Lower leg skin (tissue), 4 donors: ENCODE measurements around the gene CD14. TPM values are rescaled to one million over a fixed set of nuclear protein-coding genes. Genes with fewer than 3 reads are reported as not detected.
A peak's percentile ranks its signal among the peaks of the same experiment; 100 is the strongest.
"Not testable (repeated sequence)": the region's sequence is repeated elsewhere in the genome, so short reads cannot be mapped to it uniquely, and the experiment has no call there.

ENCODE experiments used
- DNase-seq, 2 donors: peaks; one replicate each; pipeline ENCODE4 v3.0.0-alpha.2; 2019; ENCODE audit warnings: low spot score in 2 of 2
- H3K4me3 ChIP-seq: fragments of 200-600 bp; sonication (generic); 2 replicates; pipeline ENCODE4 v1.5.1; 2017; ENCODE audit warnings: mild to moderate bottlenecking, low read depth; ENCODE audit not compliant: poor library complexity, severe bottlenecking
- POLR2A ChIP-seq, 2 donors: fragments of 450-650 bp; IDR thresholded peaks; one replicate each; pipeline ENCODE4 v1.6.1; 2016 to 2017; ENCODE audit warnings: antibody characterized with exemption in 2 of 2, mild to moderate bottlenecking in 1 of 2, moderate library complexity in 1 of 2
- WGBS, 2 donors: methylation state at CpG; one replicate each; pipeline ENCODE4 v1.1.5; 2018; 5-methylcytosine and 5-hydroxymethylcytosine counted together
- intact Hi-C: fragments of 100-400 bp; cut with DNase I; formaldehyde crosslinking; loops from one replicate; pipeline ENCODE4 v1.15.0; 2023; ENCODE audit warnings: low total_unique reads
- total RNA-seq, 4 donors: library from RNA; depleted of rRNA; stranded (reverse); fragments of >200 nt; gene quantifications; one replicate each; pipeline ENCODE4 v1.1.0, GENCODE V29; 2016
- TF ChIP-seq, protein P1 (sequence below), 3 donors: fragments of 450-650 bp; IDR thresholded peaks; one replicate each; pipeline ENCODE4 v1.5.1; 2016; ENCODE audit warnings: antibody characterized with exemption in 3 of 3, mild to moderate bottlenecking in 3 of 3, moderate library complexity in 2 of 3

The CD14 gene
- total RNA-seq, 4 donors from 2014 or later = 14.9 to 22.1 (median 19.1) TPM

DNA sequence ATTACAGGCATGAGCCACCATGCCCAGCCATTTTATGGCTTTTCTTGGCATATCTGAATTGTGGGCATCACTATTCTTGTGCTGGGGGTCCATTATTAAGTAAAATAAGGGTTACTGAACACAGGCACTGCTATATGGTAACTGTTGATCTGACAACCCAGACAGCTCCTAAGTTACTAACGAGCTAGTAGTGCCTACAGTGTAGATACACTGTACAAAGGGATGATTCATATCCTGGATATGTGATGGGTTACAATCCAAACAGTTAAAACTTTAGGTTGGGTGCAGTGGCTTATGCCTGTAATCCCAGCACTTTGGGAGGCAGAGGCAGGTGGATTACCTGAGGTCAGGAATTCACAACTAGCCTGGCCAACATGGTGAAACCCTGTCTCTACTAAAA is 4.3 kb downstream of the CD14 start:
- DNase-seq = no peak
- intact Hi-C loops = no loop called here
- TF ChIP-seq POLR2A (IDR thresholded peaks at IDR 0.05) = no peak
- TF ChIP-seq, protein P1, sequence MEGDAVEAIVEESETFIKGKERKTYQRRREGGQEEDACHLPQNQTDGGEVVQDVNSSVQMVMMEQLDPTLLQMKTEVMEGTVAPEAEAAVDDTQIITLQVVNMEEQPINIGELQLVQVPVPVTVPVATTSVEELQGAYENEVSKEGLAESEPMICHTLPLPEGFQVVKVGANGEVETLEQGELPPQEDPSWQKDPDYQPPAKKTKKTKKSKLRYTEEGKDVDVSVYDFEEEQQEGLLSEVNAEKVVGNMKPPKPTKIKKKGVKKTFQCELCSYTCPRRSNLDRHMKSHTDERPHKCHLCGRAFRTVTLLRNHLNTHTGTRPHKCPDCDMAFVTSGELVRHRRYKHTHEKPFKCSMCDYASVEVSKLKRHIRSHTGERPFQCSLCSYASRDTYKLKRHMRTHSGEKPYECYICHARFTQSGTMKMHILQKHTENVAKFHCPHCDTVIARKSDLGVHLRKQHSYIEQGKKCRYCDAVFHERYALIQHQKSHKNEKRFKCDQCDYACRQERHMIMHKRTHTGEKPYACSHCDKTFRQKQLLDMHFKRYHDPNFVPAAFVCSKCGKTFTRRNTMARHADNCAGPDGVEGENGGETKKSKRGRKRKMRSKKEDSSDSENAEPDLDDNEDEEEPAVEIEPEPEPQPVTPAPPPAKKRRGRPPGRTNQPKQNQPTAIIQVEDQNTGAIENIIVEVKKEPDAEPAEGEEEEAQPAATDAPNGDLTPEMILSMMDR (IDR thresholded peaks at IDR 0.05) = no peak
- no peak overlapping the region for H3K4me3 ChIP-seq
- 23 to 33% methylated on average over 1 of the region's 1 CpG for WGBS, 2 donors

DNA sequence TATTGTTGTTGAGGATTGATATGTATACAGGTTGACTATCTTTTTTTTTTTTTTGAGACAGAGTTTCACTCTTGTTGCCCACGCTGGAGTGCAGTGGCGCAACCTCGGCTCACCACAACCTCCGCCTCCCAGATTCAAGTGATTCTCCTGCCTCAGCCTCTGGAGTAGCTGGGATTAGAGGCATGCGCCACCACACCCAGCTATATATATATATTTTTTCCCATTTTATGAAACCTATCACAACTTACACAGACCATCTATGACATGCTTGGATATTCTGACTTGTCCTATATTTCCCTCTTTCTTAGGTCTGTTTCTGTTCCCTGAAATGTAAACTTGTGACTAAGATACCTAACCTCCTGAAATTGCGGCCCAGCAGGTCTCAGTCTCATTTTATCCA is 5.0 kb downstream of the CD14 start:
- WGBS, 2 donors = 84 to 92% methylated on average over 6 of the region's 6 CpGs
- TF ChIP-seq POLR2A (IDR thresholded peaks at IDR 0.05) = no peak
- TF ChIP-seq, protein P1 (IDR thresholded peaks at IDR 0.05) = no peak
- DNase-seq = peak in 1 of 2 donors; percentile 42
- no peak overlapping the region for H3K4me3 ChIP-seq
- intact Hi-C loops = no loop called here

DNA sequence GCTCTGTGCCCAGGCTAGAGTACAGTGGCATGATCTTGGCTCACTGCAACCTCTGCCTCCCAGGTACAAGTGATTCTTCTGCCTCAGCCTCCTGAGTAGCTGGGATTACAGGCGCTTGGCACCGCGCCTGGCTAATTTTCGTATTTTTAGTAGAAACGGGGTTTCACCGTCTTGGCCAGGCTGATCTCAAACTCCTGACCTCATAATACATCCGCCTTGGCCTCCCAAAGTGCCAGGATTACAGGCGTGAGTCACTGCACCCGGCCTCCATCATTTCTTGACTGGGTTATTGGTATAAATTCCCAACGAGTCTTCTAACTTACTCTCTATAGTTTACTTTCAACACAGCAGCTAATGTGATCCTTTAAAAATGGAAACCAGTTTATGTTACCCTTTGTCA is 8.1 kb downstream of the CD14 start:
- peak in 1 of 2 donors; percentile 68 for DNase-seq
- WGBS, 2 donors = 86 to 91% methylated on average over 10 of the region's 10 CpGs
- intact Hi-C loops = not testable (repeated sequence)

DNA sequence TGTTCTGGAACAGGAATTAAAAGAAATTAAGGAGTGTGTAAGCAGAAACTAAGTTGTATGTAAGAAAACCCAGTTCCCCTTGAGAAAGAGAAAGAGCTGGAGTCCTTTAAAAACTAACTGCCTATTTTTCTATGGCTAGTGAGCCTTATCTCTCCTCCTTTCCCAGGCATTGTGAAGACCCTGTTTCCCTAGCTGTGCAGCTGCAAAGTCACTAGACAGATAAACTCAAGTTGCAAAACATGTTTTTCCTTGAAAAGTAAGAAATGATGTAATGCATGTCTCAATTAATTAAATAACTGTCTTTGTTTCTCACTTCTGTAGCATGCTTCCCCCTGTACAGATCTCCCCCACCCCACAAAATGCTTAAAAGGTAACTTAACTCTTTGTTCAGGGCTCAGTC is 9.9 kb downstream of the CD14 start:
- intact Hi-C loops, DNase-seq, H3K4me3 ChIP-seq: not testable (repeated sequence)

More for the DNA sequence above, 8.1 kb downstream of the CD14 start:
- H3K4me3 ChIP-seq = not testable (repeated sequence)

DNA sequence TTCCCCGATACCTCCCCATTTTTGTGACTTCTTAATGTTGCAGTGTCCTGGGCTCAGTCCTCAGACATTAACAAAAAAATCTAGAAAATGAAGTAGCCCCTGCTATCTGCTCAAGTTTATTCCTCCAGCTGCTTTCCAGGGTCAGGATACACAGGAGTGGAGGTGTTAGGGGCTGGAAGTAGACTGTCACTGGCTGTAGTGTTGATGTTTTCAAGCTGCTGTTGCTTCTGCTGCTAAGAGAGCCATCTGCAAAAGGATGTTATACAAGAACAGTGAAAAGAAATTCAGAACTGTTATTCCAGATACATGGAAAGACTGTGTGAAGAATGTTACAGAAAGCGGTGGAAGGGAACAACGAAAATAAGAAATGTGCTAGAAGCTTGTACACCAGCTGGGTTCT is 10.7 kb downstream of the CD14 start:
- no peak overlapping the region for H3K4me3 ChIP-seq
- intact Hi-C loops = no loop called here
- no peak for DNase-seq
- TF ChIP-seq POLR2A (IDR thresholded peaks at IDR 0.05) = no peak
- TF ChIP-seq, protein P1 (IDR thresholded peaks at IDR 0.05) = no peak
- 85 to 93% methylated on average over 3 of the region's 3 CpGs for WGBS, 2 donors

DNA sequence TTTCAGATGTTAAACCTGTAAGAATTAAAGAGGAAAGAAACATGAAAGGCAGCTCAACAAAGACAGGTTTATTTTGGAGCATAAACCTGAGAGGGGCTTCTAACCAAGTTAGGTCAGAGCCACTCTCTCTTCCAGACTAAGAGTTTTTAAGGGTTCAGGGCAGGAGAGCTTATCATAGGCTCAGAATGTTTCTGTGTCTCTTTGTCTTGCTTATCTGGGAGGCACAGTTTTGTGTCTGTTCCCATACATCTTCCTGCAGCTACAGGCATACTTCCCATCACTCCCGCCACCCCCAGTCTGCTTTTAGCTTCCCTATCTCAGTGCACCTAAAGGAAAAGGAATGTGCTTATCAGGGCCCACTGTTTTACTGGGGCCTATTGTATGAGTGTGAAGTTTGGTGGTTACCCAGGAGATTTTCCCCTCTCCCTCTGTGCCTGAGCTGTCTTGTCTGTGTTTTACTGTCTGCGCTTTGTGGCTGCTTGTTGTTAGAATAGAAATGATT is 21.9 kb downstream of the CD14 start:
- TF ChIP-seq, protein P1 (IDR thresholded peaks at IDR 0.05) = no peak
- TF ChIP-seq POLR2A (IDR thresholded peaks at IDR 0.05) = no peak
- H3K4me3 ChIP-seq = no peak overlapping the region
- no peak for DNase-seq
- intact Hi-C loops = no loop called here
- 72 to 77% methylated on average over 2 of the region's 2 CpGs for WGBS, 2 donors

DNA sequence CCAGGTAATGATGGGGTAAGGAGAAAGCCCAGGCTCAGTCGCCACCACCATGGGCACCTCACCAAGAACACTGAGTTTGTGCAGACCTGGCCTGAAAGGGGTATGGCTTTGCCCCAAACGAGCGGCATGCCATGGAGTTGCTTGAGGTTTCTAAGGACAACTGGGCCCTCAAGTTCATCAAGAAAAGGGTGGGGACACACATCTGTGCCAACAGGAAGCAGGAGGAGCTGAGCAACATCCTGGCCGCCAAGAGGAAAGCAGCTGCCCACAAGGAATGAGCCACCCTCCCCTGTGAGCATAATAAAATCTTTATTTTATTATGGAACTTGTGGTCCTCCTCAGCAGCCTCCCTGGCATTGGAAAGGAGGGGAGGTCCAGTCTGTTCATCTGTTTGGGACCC is 23.8 kb downstream of the CD14 start:
- no peak overlapping the region for H3K4me3 ChIP-seq
- TF ChIP-seq, protein P1 (IDR thresholded peaks at IDR 0.05) = no peak
- no peak for TF ChIP-seq POLR2A (IDR thresholded peaks at IDR 0.05)
- intact Hi-C loops = no loop called here
- peak in 1 of 2 donors; percentile 58 for DNase-seq
- WGBS, 2 donors = 25 to 42% methylated on average over 4 of the region's 4 CpGs
